K562 (cell line): Measurements from ENCODE around the gene IL21. TPM values are rescaled to one million over a fixed set of nuclear protein-coding genes. Genes with fewer than 3 reads are reported as not detected.

ENCODE experiments used
- ATAC-seq: fragments of 200-7000 bp; cut with Tn5 transposase; 3 replicates; pipeline ENCODE4 v1.9.1; 2020; ENCODE audit warnings: moderate library complexity
- BruUV-seq: library from RNA; stranded (reverse); fragments of 400-500 nt; replicated peaks from 2 replicates; lab custom pipeline; 2021; lab: Mats Ljungman, UMichigan
- CTCF ChIA-PET: fragments of 300-600 bp; formaldehyde crosslinking; extraction: SDS; loops from one replicate; lab custom pipeline; 2021; ENCODE audit warnings: low intra/inter-chr PET ratio; lab: Yijun Ruan, JAX
- POLR2A ChIA-PET: fragments of 300-600, 350-650 bp; sonication (Branson Sonifier 250); formaldehyde crosslinking; extraction: SDS; loops from one replicate; lab custom pipeline; 2021; ENCODE audit warnings: antibody characterized with exemption, inconsistent platforms; lab: Yijun Ruan, JAX
- DNase-seq, 4 experiments: peaks; one replicate each; pipeline versions ENCODE4 v3.0.0 to v3.0.0-alpha.2; 2011 to 2018; ENCODE audit warnings: low spot score in 3 of 4, mixed read lengths in 3 of 4; ENCODE audit errors: extremely low read depth in 1 of 4
- FAIRE-seq: peaks from 2 replicates; lab custom pipeline; 2011; peaks lifted over from hg19 to GRCh38; lab: Jason Lieb, UNC
- H2AFZ ChIP-seq: 2 replicates; pipeline ENCODE4 v1.6.0; 2011; ENCODE audit warnings: low read depth, low read length, control low read depth, inconsistent platforms
- H3K27ac ChIP-seq: fragments of 200-600 bp; 3 replicates; pipeline ENCODE4 v1.8.0; 2011; ENCODE audit warnings: low read depth, mild to moderate bottlenecking, control low read depth, inconsistent platforms, low read length, moderate library complexity, mixed read lengths; ENCODE audit errors: extremely low read depth
- H3K27me3 ChIP-seq, 2 experiments: fragments of 300-600 bp in 1 of 2; 2 replicates in 1 of 2; 3 replicates in 1 of 2; pipeline versions ENCODE4 v1.6.0 to v1.8.0; 2011; ENCODE audit warnings: inconsistent platforms in 2 of 2, low read length in 2 of 2, mild to moderate bottlenecking in 1 of 2, mixed read lengths in 1 of 2, moderate library complexity in 1 of 2; ENCODE audit not compliant: control insufficient read depth in 2 of 2, insufficient read depth in 2 of 2
- H3K36me3 ChIP-seq: fragments of 300-600 bp; 3 replicates; pipeline ENCODE4 v1.8.0; 2011; ENCODE audit warnings: mild to moderate bottlenecking, low read length, inconsistent platforms; ENCODE audit not compliant: control insufficient read depth, insufficient read depth
- H3K4me1 ChIP-seq, 2 experiments: fragments of 200-600 bp in 1 of 2; replicated peaks in 1 of 2; 2 replicates in 1 of 2; 3 replicates in 1 of 2; pipeline versions ENCODE4 v1.5.1 to v1.8.0; 2011; ENCODE audit warnings: inconsistent platforms in 2 of 2, low read length in 2 of 2, mild to moderate bottlenecking in 1 of 2, mixed read lengths in 1 of 2, moderate library complexity in 1 of 2; ENCODE audit not compliant: control insufficient read depth in 2 of 2, insufficient read depth in 2 of 2
- H3K4me2 ChIP-seq: 2 replicates; pipeline ENCODE4 v1.6.1; 2011; ENCODE audit warnings: low read length, control low read depth, inconsistent platforms, mixed read lengths; ENCODE audit not compliant: insufficient read depth
- H3K4me3 ChIP-seq: fragments of 200-600 bp; sonication (generic), shearing (Covaris generic); 2 replicates; pipeline ENCODE4 v1.5.1; 2016; ENCODE audit warnings: control low read depth, inconsistent platforms
- H3K79me2 ChIP-seq: fragments of 200-600 bp; 3 replicates; pipeline ENCODE4 v1.8.0; 2011; ENCODE audit warnings: low read length, inconsistent platforms; ENCODE audit not compliant: control insufficient read depth, insufficient read depth
- H3K9ac ChIP-seq, 2 experiments: 2 replicates each; pipeline versions ENCODE4 v1.6.0 to v1.6.1; 2011; ENCODE audit warnings: low read depth in 2 of 2, low read length in 2 of 2, control low read depth in 1 of 2, inconsistent platforms in 1 of 2, mild to moderate bottlenecking in 1 of 2, mixed read lengths in 1 of 2; ENCODE audit not compliant: insufficient read depth in 1 of 2
- H3K9me1 ChIP-seq: one replicate; pipeline ENCODE4 v1.6.0; 2011; ENCODE audit warnings: inconsistent platforms, mild to moderate bottlenecking, low read length, moderate library complexity; ENCODE audit not compliant: control insufficient read depth, insufficient read depth
- H3K9me3 ChIP-seq: replicated peaks from 2 replicates; pipeline ENCODE4 v1.5.1; 2011; ENCODE audit warnings: low read depth, low read length, inconsistent platforms; ENCODE audit not compliant: control insufficient read depth, insufficient read depth
- H4K20me1 ChIP-seq: replicated peaks from 2 replicates; pipeline ENCODE4 v1.6.1; 2011; ENCODE audit warnings: low read length, inconsistent platforms, mixed read lengths; ENCODE audit not compliant: control insufficient read depth, insufficient read depth
- BCL6 ChIP-seq: fragments of 250-450 bp; sonication (Bioruptor Pico); IDR thresholded peaks from 2 replicates; pipeline ENCODE4 v1.4.0; 2020
- BCOR ChIP-seq: fragments of 450-650 bp; IDR thresholded peaks from 2 replicates; pipeline ENCODE4 v1.6.1; 2016
- CHAMP1 ChIP-seq: fragments of 450-650 bp; IDR thresholded peaks from 2 replicates; pipeline ENCODE4 v1.6.1; 2016; ENCODE audit warnings: mild to moderate bottlenecking
- CHCHD3 ChIP-seq: fragments of 250-450 bp; sonication (Bioruptor Pico); IDR thresholded peaks from 2 replicates; pipeline ENCODE4 v2.1.2; 2022; ENCODE audit warnings: mild to moderate bottlenecking
- DMBX1 ChIP-seq: fragments of 250-450 bp; sonication (Bioruptor Pico); IDR thresholded peaks from 2 replicates; pipeline ENCODE4 v1.8.0; 2022; ENCODE audit warnings: inconsistent platforms, mild to moderate bottlenecking, moderate library complexity, borderline replicate concordance
- KAT7 ChIP-seq: sonication (generic); formaldehyde crosslinking; IDR thresholded peaks from 2 replicates; pipeline ENCODE4 v1.8.0; 2022; ENCODE audit warnings: missing genetic modification reagents, mild to moderate bottlenecking, borderline replicate concordance
- L3MBTL2 ChIP-seq: fragments of 450-650 bp; IDR thresholded peaks from 2 replicates; pipeline ENCODE4 v1.6.1; 2016; ENCODE audit warnings: mild to moderate bottlenecking, moderate library complexity
- NCOA4 ChIP-seq: fragments of 450-650 bp; IDR thresholded peaks from 2 replicates; pipeline ENCODE4 v1.6.1; 2018; ENCODE audit warnings: mild to moderate bottlenecking; ENCODE audit not compliant: partially characterized antibody
- NRF1 ChIP-seq, 2 experiments: fragments of 450-650 bp; IDR thresholded peaks in 1 of 2; conservative IDR thresholded peaks in 1 of 2; 2 replicates each; pipeline ENCODE4 v1.6.1; 2014; ENCODE audit warnings: mild to moderate bottlenecking in 2 of 2
- OTX1 ChIP-seq: fragments of 450-650 bp; formaldehyde crosslinking; IDR thresholded peaks from 2 replicates; pipeline ENCODE4 v1.4.0; 2022; ENCODE audit warnings: mild to moderate bottlenecking
- PPARD ChIP-seq: fragments of 250-450 bp; sonication (Bioruptor Pico); IDR thresholded peaks from 2 replicates; pipeline ENCODE4 v1.8.0; 2022; ENCODE audit warnings: inconsistent platforms, mild to moderate bottlenecking, moderate library complexity
- SRSF1 ChIP-seq: fragments of 200-400 bp; formaldehyde crosslinking; IDR thresholded peaks from 2 replicates; pipeline ENCODE4 v1.6.1; 2017; ENCODE audit warnings: mild to moderate bottlenecking, low read depth, low read length, moderate library complexity
- XRCC4 ChIP-seq: IDR thresholded peaks from one replicate; pipeline ENCODE4 v1.6.1; 2011; ENCODE audit not compliant: insufficient read depth, insufficient read length; ENCODE audit errors: extremely low read depth
- ZFP91 ChIP-seq: sonication (generic); formaldehyde crosslinking; IDR thresholded peaks from 2 replicates; pipeline ENCODE4 v1.8.0; 2022; ENCODE audit warnings: mild to moderate bottlenecking, missing genetic modification reagents
- ZNF232 ChIP-seq: sonication (generic); formaldehyde crosslinking; IDR thresholded peaks from 2 replicates; pipeline ENCODE4 v1.8.0; 2022; ENCODE audit warnings: mild to moderate bottlenecking, missing genetic modification reagents
- ZNF668 ChIP-seq: fragments of 250-450 bp; sonication (Bioruptor Pico); IDR thresholded peaks from 2 replicates; pipeline ENCODE4 v1.8.0; 2022; ENCODE audit warnings: mild to moderate bottlenecking, inconsistent platforms
- WGBS: fragments of 100-300 bp; shearing (Covaris generic); methylation state at CpG from one replicate; pipeline ENCODE4 v1.1.6; 2016; ENCODE audit warnings: low coverage, mixed read lengths; ENCODE audit not compliant: insufficient coverage; ENCODE audit errors: missing lambda C conversion rate; 5-methylcytosine and 5-hydroxymethylcytosine counted together
- in situ Hi-C: fragments of 300-500 bp; cut with MboI; formaldehyde crosslinking; loops from 4 replicates; pipeline ENCODE4 v1.15.0; 2018; ENCODE audit warnings: inconsistent platforms, mixed read lengths
- intact Hi-C: fragments of 100-400 bp; cut with micrococcal nuclease; formaldehyde crosslinking; loops from 2 replicates; pipeline ENCODE4 v1.14.2; 2022
- polyA plus RNA-seq, 8 experiments: library from polyadenylated mRNA; depleted of rRNA in 4 of 8; stranded (reverse) in 5 of 8; unstranded in 3 of 8; fragments of >200 nt; fragmentation: Nextera tagmentation in 2 of 8; fragmentation: Illumina TruSeq in 1 of 8; extraction: Ambion mirVana in 2 of 8; extraction: Trizol in 1 of 8; gene quantifications; 2 replicates each; pipeline versions ENCODE4 v1.2.1 to v1.2.3, GENCODE V29; 2011 to 2014; ENCODE audit warnings: inconsistent platforms in 1 of 8, missing spikeins in 1 of 8
- total RNA-seq, 7 experiments: library from RNA; depleted of rRNA in 6 of 7; stranded (reverse); fragments of >200 nt in 6 of 7; fragmentation: Illumina TruSeq in 2 of 7; extraction: Trizol in 2 of 7; gene quantifications; 2 replicates each; pipeline versions ENCODE4 v1.2.1 to v1.2.3, GENCODE V29; 2011 to 2021; ENCODE audit warnings: low replicate concordance in 1 of 7
- TF ChIP-seq, protein P1 (sequence below): sonication (generic); formaldehyde crosslinking; IDR thresholded peaks from 2 replicates; pipeline ENCODE4 v1.8.0; 2022; ENCODE audit warnings: missing genetic modification reagents, mild to moderate bottlenecking, moderate library complexity, borderline replicate concordance

IL21 gene
- total and polyA plus RNA-seq, 9 of the 15 experiments (the other 6 are each of a cell fraction or from before 2014, with no cell fraction given) = not detected

DNA sequence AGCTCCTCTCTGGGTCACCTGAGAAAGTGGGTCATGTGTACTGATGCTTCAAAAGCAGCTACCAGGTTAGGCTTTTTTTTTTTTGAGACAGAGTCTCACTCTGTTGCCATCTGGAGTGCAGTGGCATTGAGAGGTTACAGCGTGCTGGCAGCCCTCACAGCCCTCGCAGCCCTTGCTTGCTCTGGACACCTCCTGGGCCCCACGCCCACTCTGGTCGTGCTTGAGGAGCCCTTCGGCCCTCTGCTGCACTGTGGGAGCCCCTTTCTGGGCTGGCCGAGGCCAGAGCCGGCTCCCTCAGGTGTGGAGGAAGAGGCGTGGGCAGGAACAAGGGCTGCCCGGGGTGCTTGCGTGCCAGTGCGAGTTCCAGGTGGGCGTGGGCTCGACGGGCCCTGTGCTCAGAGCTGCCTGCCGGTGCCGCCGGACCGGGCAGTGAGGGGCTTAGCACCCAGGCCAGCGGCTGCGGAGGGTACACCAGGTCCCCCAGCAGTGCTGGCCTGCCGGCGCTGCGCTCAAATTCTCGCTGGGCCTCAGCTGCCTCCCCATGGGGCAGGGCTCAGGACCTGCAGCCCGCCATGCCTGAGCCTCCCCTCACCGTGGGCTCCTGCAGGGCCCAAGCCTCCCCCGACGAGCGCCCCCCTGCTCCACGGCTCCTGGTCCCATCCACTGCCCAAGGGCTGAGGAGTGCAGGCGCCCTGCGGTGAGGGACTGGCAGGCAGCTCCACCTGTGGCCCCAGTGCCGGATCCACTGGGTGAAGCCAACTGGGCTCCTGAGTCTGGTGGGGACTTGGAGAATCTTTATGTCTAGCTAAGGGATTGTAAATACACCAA lies 49.3 kb upstream of the IL21 start:
- FAIRE-seq = no peak
- Histone ChIP-seq H3K4me3 (no peak overlapping the region), H3K9me1 (no peaks in the 10 kb centered on the region), H3K9ac (no peak overlapping the region), H3K4me1 (peaks cover 0 to 10% of the 10 kb centered on the region in 2 experiments; a peak in 3 of 5 replicates), H3K36me3 (no peaks in the 10 kb centered on the region), H3K9me3 (no peaks in the 10 kb centered on the region), H3K79me2 (no peaks in the 10 kb centered on the region), H4K20me1 (no peaks in the 10 kb centered on the region), H3K27me3 (no peaks in the 10 kb centered on the region), H3K4me2 (no peak overlapping the region), H2AFZ (no peak overlapping the region), H3K27ac (no peak overlapping the region)
- ChIA-PET CTCF (no interaction called here), POLR2A (interaction anchor here (0.6 kb wide), 1 partner anchor 9 kb away, joined by 3 read pairs; no protein-coding TSS in a partner anchor)
- no peak for DNase-seq
- in situ Hi-C loops = no loop called here
- no peak for ATAC-seq
- intact Hi-C loops = loop anchor here (10.0 kb wide), 1 partner anchor 45 kb away; no protein-coding TSS in a partner anchor
- 77% methylated on average over 24 of the region's 33 CpGs for WGBS
- no TSS peak for BruUV-seq
- no peak for TF ChIP-seq OTX1 (CRISPR knock-in tag)
- no peak for TF ChIP-seq L3MBTL2
- TF ChIP-seq ZNF668 = no peak
- TF ChIP-seq DMBX1 (CRISPR knock-in tag) = no peak
- TF ChIP-seq PPARD (CRISPR knock-in tag) = no peak
- no peak for TF ChIP-seq NRF1 (conservative IDR thresholded peaks at IDR 0.05 in 1 of 2, IDR thresholded peaks at IDR 0.05 in 1 of 2)
- TF ChIP-seq NCOA4 = no peak
- no peak for TF ChIP-seq ZNF232 (CRISPR knock-in tag)
- TF ChIP-seq KAT7 (CRISPR knock-in tag) = no peak
- TF ChIP-seq XRCC4 = no peak
- no peak for TF ChIP-seq BCL6 (CRISPR knock-in tag)
- no peak for TF ChIP-seq SRSF1
- no peak for TF ChIP-seq CHCHD3
- no peak for TF ChIP-seq ZFP91
- TF ChIP-seq CHAMP1 = no peak
- no peak for TF ChIP-seq BCOR
- TF ChIP-seq, protein P1, sequence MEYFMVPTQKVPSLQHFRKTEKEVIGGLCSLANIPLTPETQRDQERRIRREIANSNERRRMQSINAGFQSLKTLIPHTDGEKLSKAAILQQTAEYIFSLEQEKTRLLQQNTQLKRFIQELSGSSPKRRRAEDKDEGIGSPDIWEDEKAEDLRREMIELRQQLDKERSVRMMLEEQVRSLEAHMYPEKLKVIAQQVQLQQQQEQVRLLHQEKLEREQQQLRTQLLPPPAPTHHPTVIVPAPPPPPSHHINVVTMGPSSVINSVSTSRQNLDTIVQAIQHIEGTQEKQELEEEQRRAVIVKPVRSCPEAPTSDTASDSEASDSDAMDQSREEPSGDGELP = no peak
